ENCODE results near the gene NR1I3. TPM values are rescaled to one million over a fixed set of nuclear protein-coding genes. Genes with fewer than 3 reads are reported as not detected.

Gene NR1I3
- total and polyA plus RNA-seq, 2 of the 13 experiments (the other 11 are each of a cell fraction or from before 2014, with no cell fraction given) = 0.62 to 0.95 TPM

DNA sequence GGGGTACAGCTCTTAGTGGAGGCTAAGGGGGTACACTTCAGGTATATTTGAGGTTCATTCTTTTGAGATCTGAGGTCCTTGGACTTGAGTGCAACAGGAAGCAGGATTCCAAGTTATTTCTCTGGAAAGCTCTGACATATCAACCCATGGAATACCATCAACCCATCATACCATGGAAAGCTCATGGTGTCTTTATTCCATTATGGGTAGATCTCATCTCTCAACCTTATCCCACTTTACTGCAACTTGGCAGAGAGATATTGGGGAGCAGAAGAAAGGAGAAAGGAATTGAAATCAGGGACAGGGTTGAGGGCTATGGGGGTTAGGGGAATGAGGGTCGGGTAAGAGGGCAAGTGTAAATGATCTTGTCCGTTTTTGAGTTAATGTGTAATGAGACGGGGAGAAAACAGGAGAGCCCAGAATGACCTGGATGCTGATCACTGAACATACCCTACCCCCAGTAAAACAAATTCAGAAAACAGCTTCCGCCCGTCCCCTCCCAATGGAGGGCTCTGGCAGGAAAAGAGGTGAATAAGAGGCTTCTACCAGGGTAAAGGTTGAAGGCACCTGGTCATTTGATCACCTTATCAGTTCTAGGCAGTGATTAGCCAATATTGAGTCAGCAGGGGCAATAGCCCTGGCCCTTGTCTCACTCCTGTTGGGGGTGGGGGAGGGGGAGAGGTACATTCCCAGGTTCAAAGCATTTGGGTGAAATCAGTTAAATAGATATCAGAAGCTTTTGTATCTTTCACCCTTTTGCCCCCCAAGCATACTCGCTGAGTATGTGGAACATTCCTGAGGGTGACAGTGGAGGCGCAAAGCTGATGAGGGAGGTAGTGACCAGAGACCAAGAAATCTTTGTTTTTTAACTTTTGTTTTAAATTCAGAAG, 14.0 kb downstream of the NR1I3 start (continued):
- TF ChIP-seq, protein P1, sequence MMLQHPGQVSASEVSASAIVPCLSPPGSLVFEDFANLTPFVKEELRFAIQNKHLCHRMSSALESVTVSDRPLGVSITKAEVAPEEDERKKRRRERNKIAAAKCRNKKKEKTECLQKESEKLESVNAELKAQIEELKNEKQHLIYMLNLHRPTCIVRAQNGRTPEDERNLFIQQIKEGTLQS (CRISPR knock-in tag; IDR thresholded peaks at IDR 0.05) = peak; percentile 90
- TF ChIP-seq ZNF34 (CRISPR knock-in tag; IDR thresholded peaks at IDR 0.05; ENCODE audit: borderline replicate concordance) = no peak
- TF ChIP-seq, protein P2, sequence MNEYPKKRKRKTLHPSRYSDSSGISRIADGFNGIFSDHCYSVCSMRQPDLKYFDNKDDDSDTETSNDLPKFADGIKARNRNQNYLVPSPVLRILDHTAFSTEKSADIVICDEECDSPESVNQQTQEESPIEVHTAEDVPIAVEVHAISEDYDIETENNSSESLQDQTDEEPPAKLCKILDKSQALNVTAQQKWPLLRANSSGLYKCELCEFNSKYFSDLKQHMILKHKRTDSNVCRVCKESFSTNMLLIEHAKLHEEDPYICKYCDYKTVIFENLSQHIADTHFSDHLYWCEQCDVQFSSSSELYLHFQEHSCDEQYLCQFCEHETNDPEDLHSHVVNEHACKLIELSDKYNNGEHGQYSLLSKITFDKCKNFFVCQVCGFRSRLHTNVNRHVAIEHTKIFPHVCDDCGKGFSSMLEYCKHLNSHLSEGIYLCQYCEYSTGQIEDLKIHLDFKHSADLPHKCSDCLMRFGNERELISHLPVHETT (CRISPR knock-in tag; conservative IDR thresholded peaks at IDR 0.05) = no peak
- TF ChIP-seq RFXANK (CRISPR knock-in tag; IDR thresholded peaks at IDR 0.05) = 0 out of 2 replicates have a peak, but pooled peaks have one; percentile 4
- TF ChIP-seq, protein P3, sequence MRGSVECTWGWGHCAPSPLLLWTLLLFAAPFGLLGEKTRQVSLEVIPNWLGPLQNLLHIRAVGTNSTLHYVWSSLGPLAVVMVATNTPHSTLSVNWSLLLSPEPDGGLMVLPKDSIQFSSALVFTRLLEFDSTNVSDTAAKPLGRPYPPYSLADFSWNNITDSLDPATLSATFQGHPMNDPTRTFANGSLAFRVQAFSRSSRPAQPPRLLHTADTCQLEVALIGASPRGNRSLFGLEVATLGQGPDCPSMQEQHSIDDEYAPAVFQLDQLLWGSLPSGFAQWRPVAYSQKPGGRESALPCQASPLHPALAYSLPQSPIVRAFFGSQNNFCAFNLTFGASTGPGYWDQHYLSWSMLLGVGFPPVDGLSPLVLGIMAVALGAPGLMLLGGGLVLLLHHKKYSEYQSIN (CRISPR knock-in tag; IDR thresholded peaks at IDR 0.05; ENCODE audit: borderline replicate concordance) = peak; percentile 12; the same call in 1 of the 2 replicates
- peak; percentile 62 for TF ChIP-seq JUND (CRISPR knock-in tag; IDR thresholded peaks at IDR 0.05)
- peak; percentile 81; the same call in 1 of the 2 replicates for TF ChIP-seq HMG20A (CRISPR knock-in tag; IDR thresholded peaks at IDR 0.05; ENCODE audit: borderline replicate concordance)
- 0 out of 2 replicates have a peak, but pooled peaks have one; percentile 29 for TF ChIP-seq ZNF234 (CRISPR knock-in tag; conservative IDR thresholded peaks at IDR 0.05)
- TF ChIP-seq ARNTL (CRISPR knock-in tag; IDR thresholded peaks at IDR 0.05) = no peak; the same call in 1 of the 2 replicates
- TF ChIP-seq FOSL2 (CRISPR knock-in tag; IDR thresholded peaks at IDR 0.05) = peak; percentile 91
- TF ChIP-seq, protein P4, sequence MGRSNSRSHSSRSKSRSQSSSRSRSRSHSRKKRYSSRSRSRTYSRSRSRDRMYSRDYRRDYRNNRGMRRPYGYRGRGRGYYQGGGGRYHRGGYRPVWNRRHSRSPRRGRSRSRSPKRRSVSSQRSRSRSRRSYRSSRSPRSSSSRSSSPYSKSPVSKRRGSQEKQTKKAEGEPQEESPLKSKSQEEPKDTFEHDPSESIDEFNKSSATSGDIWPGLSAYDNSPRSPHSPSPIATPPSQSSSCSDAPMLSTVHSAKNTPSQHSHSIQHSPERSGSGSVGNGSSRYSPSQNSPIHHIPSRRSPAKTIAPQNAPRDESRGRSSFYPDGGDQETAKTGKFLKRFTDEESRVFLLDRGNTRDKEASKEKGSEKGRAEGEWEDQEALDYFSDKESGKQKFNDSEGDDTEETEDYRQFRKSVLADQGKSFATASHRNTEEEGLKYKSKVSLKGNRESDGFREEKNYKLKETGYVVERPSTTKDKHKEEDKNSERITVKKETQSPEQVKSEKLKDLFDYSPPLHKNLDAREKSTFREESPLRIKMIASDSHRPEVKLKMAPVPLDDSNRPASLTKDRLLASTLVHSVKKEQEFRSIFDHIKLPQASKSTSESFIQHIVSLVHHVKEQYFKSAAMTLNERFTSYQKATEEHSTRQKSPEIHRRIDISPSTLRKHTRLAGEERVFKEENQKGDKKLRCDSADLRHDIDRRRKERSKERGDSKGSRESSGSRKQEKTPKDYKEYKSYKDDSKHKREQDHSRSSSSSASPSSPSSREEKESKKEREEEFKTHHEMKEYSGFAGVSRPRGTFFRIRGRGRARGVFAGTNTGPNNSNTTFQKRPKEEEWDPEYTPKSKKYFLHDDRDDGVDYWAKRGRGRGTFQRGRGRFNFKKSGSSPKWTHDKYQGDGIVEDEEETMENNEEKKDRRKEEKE (IDR thresholded peaks at IDR 0.05) = no peak
- TF ChIP-seq ZNF782 (CRISPR knock-in tag; IDR thresholded peaks at IDR 0.05; ENCODE audit: borderline replicate concordance) = no peak
- no peak for TF ChIP-seq ZNF543 (CRISPR knock-in tag; IDR thresholded peaks at IDR 0.05)
- TF ChIP-seq ZNF44 (CRISPR knock-in tag; IDR thresholded peaks at IDR 0.05) = no peak
- TF ChIP-seq GZF1 (CRISPR knock-in tag; IDR thresholded peaks at IDR 0.05) = no peak
- TF ChIP-seq, protein P5, sequence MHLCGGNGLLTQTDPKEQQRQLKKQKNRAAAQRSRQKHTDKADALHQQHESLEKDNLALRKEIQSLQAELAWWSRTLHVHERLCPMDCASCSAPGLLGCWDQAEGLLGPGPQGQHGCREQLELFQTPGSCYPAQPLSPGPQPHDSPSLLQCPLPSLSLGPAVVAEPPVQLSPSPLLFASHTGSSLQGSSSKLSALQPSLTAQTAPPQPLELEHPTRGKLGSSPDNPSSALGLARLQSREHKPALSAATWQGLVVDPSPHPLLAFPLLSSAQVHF (CRISPR knock-in tag; IDR thresholded peaks at IDR 0.05) = no peak
- peak; percentile 57; the same call in 1 of the 2 replicates for TF ChIP-seq POLR2G (IDR thresholded peaks at IDR 0.05; ENCODE audit: low read depth, low read length)
- no peak for TF ChIP-seq ADNP (CRISPR knock-in tag; IDR thresholded peaks at IDR 0.05)
- TF ChIP-seq HOXA3 (CRISPR knock-in tag; IDR thresholded peaks at IDR 0.05) = peak; percentile 75
- TF ChIP-seq ZNF331 (CRISPR knock-in tag; IDR thresholded peaks at IDR 0.05) = peak; percentile 39; the same call in 1 of the 2 replicates
- TF ChIP-seq ZNF468 (CRISPR knock-in tag; IDR thresholded peaks at IDR 0.05) = no peak
- TF ChIP-seq ZNF136 (CRISPR knock-in tag; IDR thresholded peaks at IDR 0.05; ENCODE audit: low read depth) = no peak; the same call in 1 of the 2 replicates
- TF ChIP-seq TSC22D2 (CRISPR knock-in tag; IDR thresholded peaks at IDR 0.05; ENCODE audit: borderline replicate concordance) = 0 out of 2 replicates have a peak, but pooled peaks have one; percentile 72
- no peak; the same call in 1 of the 2 replicates for TF ChIP-seq HIVEP1 (CRISPR knock-in tag; IDR thresholded peaks at IDR 0.05)
- peak; percentile 77 for TF ChIP-seq TGIF2 (CRISPR knock-in tag; IDR thresholded peaks at IDR 0.05)
